ENCODE measurements around the gene LMF1.
"Not testable (repeated sequence)": the region's sequence is repeated elsewhere in the genome, so short reads cannot be mapped to it uniquely, and the experiment has no call there.

Gene LMF1

GRCh38 chr16:871562-872345 lies 99.0 kb downstream of the LMF1 start:
- no peak overlapping the region for H3K4me3 ChIP-seq (ENCODE audit: low read length)
- no peak for TF ChIP-seq ZNF274 (IDR thresholded peaks at IDR 0.05; ENCODE audit: low read depth, low read length)

DNA sequence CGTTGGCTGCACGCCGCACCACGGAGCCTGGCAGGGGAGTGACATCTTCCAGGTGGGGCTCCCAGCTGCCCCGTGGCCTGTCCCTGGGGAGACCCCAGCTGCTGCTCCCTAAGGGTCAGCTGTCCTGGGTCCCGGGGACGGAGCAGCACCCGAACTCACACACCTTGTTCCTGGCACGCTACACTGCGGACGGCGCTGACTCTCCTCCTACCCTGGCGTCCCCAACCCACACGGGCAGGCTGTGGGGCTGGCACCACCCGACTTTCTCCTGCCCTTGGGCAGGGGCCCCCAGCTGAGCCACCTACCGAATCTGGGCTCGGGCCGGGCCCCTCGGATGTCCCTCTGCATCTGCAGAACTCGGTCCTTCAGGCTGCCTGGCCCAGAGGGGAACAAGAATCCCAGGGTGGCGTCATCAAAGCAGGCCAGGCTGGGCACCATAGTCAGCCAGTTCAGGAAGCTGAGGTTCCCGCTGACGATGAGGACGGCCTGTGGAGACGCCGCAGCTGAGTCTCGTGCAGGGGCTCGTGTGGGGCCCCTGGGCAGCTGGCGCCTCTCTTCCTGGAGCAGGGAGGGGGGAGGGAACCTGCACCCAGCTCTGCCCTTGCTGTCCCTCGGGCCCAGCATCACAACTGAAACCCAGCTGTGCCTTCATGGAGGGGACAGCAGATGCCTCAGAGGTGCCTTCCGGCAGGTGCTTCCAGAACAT lies 99.8 kb downstream of the LMF1 start:
- no peak for TF ChIP-seq ZNF274 (IDR thresholded peaks at IDR 0.05; ENCODE audit: low read depth, low read length)
- H3K4me3 ChIP-seq (ENCODE audit: low read length): no peak overlapping the region

- no peak overlapping the region for H3K4me3 ChIP-seq (ENCODE audit: low read length)
- TF ChIP-seq ZNF274 (IDR thresholded peaks at IDR 0.05; ENCODE audit: low read depth, low read length): no peak
Measured at GRCh38 chr16:869823-870641, 100.8 kb downstream of the LMF1 start.

DNA sequence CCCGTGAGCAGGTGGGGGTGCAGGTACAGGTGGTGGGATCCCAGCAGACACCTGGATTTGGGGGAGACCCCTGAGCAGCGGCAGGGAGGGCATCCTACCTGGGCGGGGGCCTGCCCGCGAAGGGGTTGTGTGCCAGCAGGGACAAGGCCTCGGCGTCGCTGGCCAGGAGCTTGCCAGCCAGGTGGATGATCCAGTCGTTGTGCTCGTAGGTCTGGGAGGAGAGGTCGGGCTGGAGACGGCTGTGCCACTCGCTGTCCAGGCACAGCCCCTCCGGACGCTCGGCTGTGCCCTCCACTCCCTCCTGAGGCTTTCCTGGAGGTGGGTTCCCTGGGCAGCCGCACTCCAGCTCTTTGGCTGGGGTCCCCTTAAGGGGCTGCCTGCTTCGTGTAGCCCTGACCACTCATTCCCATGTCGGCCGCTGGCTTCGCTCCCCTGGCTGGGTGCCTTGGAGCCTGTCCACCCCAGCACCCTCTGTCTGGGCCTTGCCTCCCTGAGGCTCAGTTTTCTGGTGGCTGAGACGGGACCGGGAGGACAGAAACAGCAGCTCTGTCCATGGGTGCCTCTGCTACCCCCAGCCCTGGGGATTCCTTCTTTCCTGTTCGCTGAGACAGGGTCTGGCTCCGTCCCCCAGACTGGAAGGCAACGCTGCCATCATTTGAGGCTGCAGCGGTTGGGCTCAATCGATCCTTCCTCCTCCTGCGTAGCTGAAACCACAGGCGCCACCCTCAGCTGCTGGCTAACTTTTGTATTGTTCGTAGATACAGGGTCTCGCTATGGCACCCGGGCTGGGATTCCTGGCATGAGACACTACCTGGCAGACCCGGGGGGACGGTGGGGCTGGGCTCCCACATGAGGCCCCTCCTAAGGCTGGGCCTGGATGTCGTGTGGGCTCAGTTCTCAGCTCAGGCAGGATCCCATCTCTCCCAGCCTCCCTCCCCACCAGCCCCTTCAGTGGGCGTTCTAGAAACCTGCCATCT lies 101.7 kb downstream of the LMF1 start:
- TF ChIP-seq ZNF274 (IDR thresholded peaks at IDR 0.05; ENCODE audit: low read depth, low read length): no peak
- H3K4me3 ChIP-seq (ENCODE audit: low read length): no peak overlapping the region

GRCh38 chr16:868386-868755 lies 102.4 kb downstream of the LMF1 start:
- TF ChIP-seq ZNF274 (IDR thresholded peaks at IDR 0.05; ENCODE audit: low read depth, low read length): no peak
- H3K4me3 ChIP-seq (ENCODE audit: low read length): no peak overlapping the region

- H3K4me3 ChIP-seq (ENCODE audit: low read length): no peak overlapping the region
- no peak for TF ChIP-seq ZNF274 (IDR thresholded peaks at IDR 0.05; ENCODE audit: low read depth, low read length)
Measured at GRCh38 chr16:867421-868385, 103.1 kb downstream of the LMF1 start.

DNA sequence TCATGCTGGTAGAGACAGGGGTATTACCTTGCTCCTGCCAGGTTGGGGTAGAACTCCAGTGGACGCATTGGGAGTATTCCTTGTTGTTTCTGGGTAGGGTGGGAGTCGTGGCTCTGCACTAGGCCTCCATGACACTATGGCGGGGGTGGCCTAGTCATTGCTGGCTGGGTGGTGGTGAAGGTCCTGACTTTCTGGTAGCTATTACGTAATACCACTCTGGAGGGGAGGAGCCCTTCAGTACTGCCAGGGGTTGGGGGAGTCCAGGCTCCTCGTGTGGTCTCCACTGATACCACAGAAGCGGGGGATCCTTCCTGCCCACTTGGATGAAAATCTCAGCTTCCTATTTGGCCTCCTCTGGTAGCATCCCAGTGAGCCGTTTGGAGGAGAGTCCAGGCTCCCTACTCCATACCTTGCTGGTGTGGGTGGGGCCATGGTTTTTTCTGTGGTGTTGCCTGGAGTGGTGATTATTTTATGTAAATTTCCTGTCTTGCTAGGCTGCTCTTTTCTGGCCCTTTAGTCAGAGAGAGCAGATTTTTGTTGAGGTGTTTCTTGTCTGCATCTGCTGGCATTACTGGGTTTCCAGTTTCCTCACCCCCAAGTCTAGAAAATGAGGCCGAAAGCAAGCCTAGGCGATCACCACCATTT lies 104.4 kb downstream of the LMF1 start:
- no peak for TF ChIP-seq ZNF274 (IDR thresholded peaks at IDR 0.05; ENCODE audit: low read depth, low read length)
- no peak overlapping the region for H3K4me3 ChIP-seq (ENCODE audit: low read length)

GRCh38 chr16:865026-865425 lies 105.8 kb downstream of the LMF1 start:
- no peak for TF ChIP-seq ZNF274 (IDR thresholded peaks at IDR 0.05; ENCODE audit: low read depth, low read length)
- H3K4me3 ChIP-seq (ENCODE audit: low read length): no peak overlapping the region

DNA sequence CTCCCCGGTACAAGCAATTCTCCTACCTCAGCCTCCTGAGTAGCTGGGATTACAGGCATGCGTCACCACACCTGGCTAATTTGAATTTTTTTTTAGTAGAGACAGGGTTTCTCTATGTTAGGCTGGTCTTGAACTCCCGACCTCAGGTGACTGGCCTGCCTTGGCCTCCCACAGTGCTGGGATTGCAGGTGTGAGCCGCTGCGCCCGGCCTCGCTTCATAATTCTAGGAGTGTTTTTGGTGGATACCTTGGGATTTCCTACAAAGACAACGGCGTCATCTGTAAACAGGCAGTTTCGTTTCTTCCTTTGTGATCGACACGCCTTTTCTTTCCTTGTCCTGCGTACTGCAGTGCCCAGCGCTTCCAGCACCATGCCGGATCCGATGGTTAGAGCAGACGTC lies 109.3 kb downstream of the LMF1 start:
- no peak for TF ChIP-seq ZNF274 (IDR thresholded peaks at IDR 0.05; ENCODE audit: low read depth, low read length)
- no peak overlapping the region for H3K4me3 ChIP-seq (ENCODE audit: low read length)

- H3K4me3 ChIP-seq (ENCODE audit: low read length): no peak overlapping the region
- no peak for TF ChIP-seq ZNF274 (IDR thresholded peaks at IDR 0.05; ENCODE audit: low read depth, low read length)
Measured at GRCh38 chr16:860891-861290, 109.9 kb downstream of the LMF1 start.

DNA sequence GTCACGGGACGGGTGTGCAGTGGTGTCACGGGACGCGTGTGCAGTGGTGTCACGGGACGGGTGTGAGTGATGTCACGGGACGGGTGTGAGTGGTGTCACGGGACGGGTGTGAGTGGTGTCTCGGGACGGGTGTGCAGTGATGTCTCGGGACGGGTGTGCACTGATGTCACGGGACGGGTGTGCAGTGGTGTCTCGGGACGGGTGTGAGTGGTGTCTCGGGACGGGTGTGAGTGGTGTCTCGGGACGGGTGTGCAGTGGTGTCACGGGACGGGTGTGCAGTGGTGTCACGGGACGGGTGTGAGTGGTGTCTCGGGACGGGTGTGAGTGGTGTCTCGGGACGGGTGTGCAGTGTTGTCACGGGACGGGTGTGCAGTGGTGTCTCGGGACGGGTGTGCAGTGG lies 111.8 kb downstream of the LMF1 start:
- H3K4me3 ChIP-seq (ENCODE audit: low read length): not testable (repeated sequence)

DNA sequence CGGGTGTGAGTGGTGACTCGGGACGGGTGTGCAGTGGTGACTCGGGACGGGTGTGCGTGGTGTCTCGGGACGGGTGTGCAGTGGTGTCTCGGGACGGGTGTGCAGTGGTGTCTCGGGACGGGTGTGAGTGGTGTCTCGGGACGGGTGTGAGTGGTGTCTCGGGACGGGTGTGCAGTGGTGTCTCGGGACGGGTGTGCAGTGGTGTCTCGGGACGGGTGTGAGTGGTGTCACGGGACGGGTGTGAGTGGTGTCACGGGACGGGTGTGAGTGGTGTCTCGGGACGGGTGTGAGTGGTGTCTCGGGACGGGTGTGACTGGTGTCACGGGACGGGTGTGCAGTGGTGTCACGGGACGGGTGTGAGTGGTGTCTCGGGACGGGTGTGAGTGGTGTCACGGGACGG lies 112.3 kb downstream of the LMF1 start:
- not testable (repeated sequence) for H3K4me3 ChIP-seq (ENCODE audit: low read length)

Measured in GM08714 (cell line).